ENCODE data around the gene VSX2.

VSX2 gene

GRCh38 chr14:74238974-74239847 is at the start of gene VSX2:
Gene VSX2 (plus strand): TSS chr14:74239449. CDS start chr14:74239562, 113 bp downstream.
- DNase-seq, result peak; percentile 53 to 67

GRCh38 chr14:74190927-74191575 is 48.2 kb upstream of the VSX2 start:
- peak in 1 of 2 experiments; percentile 65 for DNase-seq

- no peak for DNase-seq
Observed at GRCh38 chr14:74194506-74195274, 44.6 kb upstream of the VSX2 start.

- peak; percentile 56 to 91 for DNase-seq
Observed at GRCh38 chr14:74195623-74196022, 43.6 kb upstream of the VSX2 start.

GRCh38 chr14:74198441-74199234 is 40.6 kb upstream of the VSX2 start:
- DNase-seq, result no peak

GRCh38 chr14:74202113-74202512 is 37.1 kb upstream of the VSX2 start:
- DNase-seq, result no peak

- no peak for DNase-seq
Observed at GRCh38 chr14:74203639-74204038, 35.6 kb upstream of the VSX2 start.

GRCh38 chr14:74204491-74204890 is 34.8 kb upstream of the VSX2 start:
- no peak for DNase-seq

- no peak for DNase-seq
Observed at GRCh38 chr14:74205882-74206281, 33.4 kb upstream of the VSX2 start.

GRCh38 chr14:74207943-74208342 is 31.3 kb upstream of the VSX2 start:
- DNase-seq, result peak; percentile 19 to 39

GRCh38 chr14:74208642-74209041 is 30.6 kb upstream of the VSX2 start:
- no peak for DNase-seq

- no peak for DNase-seq
Observed at GRCh38 chr14:74211945-74212580, 27.2 kb upstream of the VSX2 start.

GRCh38 chr14:74213907-74214803 is 25.1 kb upstream of the VSX2 start:
- DNase-seq, result no peak

GRCh38 chr14:74216671-74217070 is 22.6 kb upstream of the VSX2 start:
- no peak for DNase-seq

GRCh38 chr14:74217672-74218448 is 21.4 kb upstream of the VSX2 start:
- peak; percentile 87 to 91 for DNase-seq

GRCh38 chr14:74218462-74218861 is 20.8 kb upstream of the VSX2 start:
- peak in 1 of 2 experiments; percentile 75 for DNase-seq

GRCh38 chr14:74219277-74220205 is 19.7 kb upstream of the VSX2 start:
- peak; percentile 46 to 70 for DNase-seq

- no peak for DNase-seq
Observed at GRCh38 chr14:74220991-74221390, 18.3 kb upstream of the VSX2 start.

- peak; percentile 49 to 67 for DNase-seq
Observed at GRCh38 chr14:74221741-74222140, 17.5 kb upstream of the VSX2 start.
